H9 (cell line): Measurements from ENCODE around the gene TRPM3. TPM values are rescaled to one million over a fixed set of nuclear protein-coding genes. Genes with fewer than 3 reads are reported as not detected.

Experiments
- DNase-seq: peaks from one replicate; pipeline ENCODE4 v3.0.0-alpha.2; 2017
- H2AFZ ChIP-seq: one replicate; pipeline ENCODE4 v1.6.1; 2013; ENCODE audit warnings: mild to moderate bottlenecking, low read length, control low read depth, moderate library complexity
- H2AK5ac ChIP-seq: 2 replicates; pipeline ENCODE4 v1.6.1; 2013; ENCODE audit warnings: low read length, control low read depth, mixed read lengths; ENCODE audit not compliant: insufficient read length
- H2BK120ac ChIP-seq: one replicate; pipeline ENCODE4 v1.6.1; 2013; ENCODE audit warnings: low read depth, mild to moderate bottlenecking, low read length, control low read depth, inconsistent platforms; ENCODE audit not compliant: poor library complexity, severe bottlenecking
- H2BK12ac ChIP-seq: 2 replicates; pipeline ENCODE4 v1.6.1; 2013; ENCODE audit warnings: low read length, control low read depth, mixed read lengths, low read depth; ENCODE audit not compliant: insufficient read length
- H2BK15ac ChIP-seq: 2 replicates; pipeline ENCODE4 v1.6.1; 2013; ENCODE audit warnings: low read depth, low read length, control low read depth
- H2BK20ac ChIP-seq: one replicate; pipeline ENCODE4 v1.6.1; 2013; ENCODE audit warnings: low read depth, mild to moderate bottlenecking, low read length, control low read depth, inconsistent platforms; ENCODE audit not compliant: poor library complexity, severe bottlenecking
- H2BK5ac ChIP-seq: 2 replicates; pipeline ENCODE4 v1.6.1; 2013; ENCODE audit warnings: low read length, control low read depth, mixed read lengths; ENCODE audit not compliant: insufficient read length
- H3K14ac ChIP-seq: 2 replicates; pipeline ENCODE4 v1.6.1; 2013; ENCODE audit warnings: low read length, control low read depth; ENCODE audit not compliant: insufficient read depth
- H3K18ac ChIP-seq: 2 replicates; pipeline ENCODE4 v1.6.1; 2013; ENCODE audit warnings: low read depth, mild to moderate bottlenecking, mixed read lengths, low read length, control low read depth; ENCODE audit not compliant: insufficient read length
- H3K23ac ChIP-seq: 2 replicates; pipeline ENCODE4 v1.6.1; 2013; ENCODE audit warnings: low read length, control low read depth, mixed read lengths, low read depth; ENCODE audit not compliant: insufficient read length
- H3K23me2 ChIP-seq: 2 replicates; pipeline ENCODE4 v1.6.1; 2013; ENCODE audit warnings: low read depth, mild to moderate bottlenecking, mixed read lengths, low read length, control low read depth; ENCODE audit not compliant: insufficient read length, poor library complexity, severe bottlenecking
- H3K27ac ChIP-seq: 2 replicates; pipeline ENCODE4 v1.5.1; 2013; ENCODE audit warnings: low read length, control low read depth, mixed read lengths, low read depth; ENCODE audit not compliant: insufficient read length
- H3K27me3 ChIP-seq: 2 replicates; pipeline ENCODE4 v1.6.1; 2013; ENCODE audit warnings: low read length, control low read depth, inconsistent platforms; ENCODE audit not compliant: insufficient read depth
- H3K4ac ChIP-seq: 2 replicates; pipeline ENCODE4 v1.6.1; 2013; ENCODE audit warnings: low read depth, mild to moderate bottlenecking, control low read depth, inconsistent platforms, low read length, moderate library complexity
- H3K4me1 ChIP-seq: 2 replicates; pipeline ENCODE4 v1.6.1; 2013; ENCODE audit warnings: low read length, control low read depth, inconsistent platforms; ENCODE audit not compliant: insufficient read depth
- H3K4me2 ChIP-seq: 2 replicates; pipeline ENCODE4 v1.6.1; 2013; ENCODE audit warnings: low read length, control low read depth, mixed read lengths; ENCODE audit not compliant: insufficient read length, insufficient read depth
- H3K56ac ChIP-seq: 2 replicates; pipeline ENCODE4 v1.6.1; 2013; ENCODE audit warnings: low read depth, mild to moderate bottlenecking, mixed read lengths, low read length, control low read depth; ENCODE audit not compliant: insufficient read length
- H3K79me1 ChIP-seq: 2 replicates; pipeline ENCODE4 v1.6.1; 2013; ENCODE audit warnings: low read depth, mild to moderate bottlenecking, moderate library complexity, low read length, control low read depth, inconsistent platforms; ENCODE audit not compliant: insufficient read depth, poor library complexity, severe bottlenecking
- H3K79me2 ChIP-seq: 2 replicates; pipeline ENCODE4 v1.6.1; 2013; ENCODE audit warnings: low read length, control low read depth, inconsistent platforms; ENCODE audit not compliant: insufficient read depth
- H3K9ac ChIP-seq: 2 replicates; pipeline ENCODE4 v1.6.1; 2013; ENCODE audit warnings: low read length, control low read depth, mixed read lengths; ENCODE audit not compliant: insufficient read length; ENCODE audit errors: extremely low read depth
- H3K9me3 ChIP-seq: one replicate; pipeline ENCODE4 v1.6.1; 2013; ENCODE audit warnings: low read depth, low read length, inconsistent platforms; ENCODE audit not compliant: control insufficient read depth
- H3T11ph ChIP-seq: one replicate; pipeline ENCODE4 v1.6.1; 2013; ENCODE audit warnings: mild to moderate bottlenecking, low read length, control low read depth, inconsistent platforms
- H4K20me1 ChIP-seq: one replicate; pipeline ENCODE4 v1.6.1; 2013; ENCODE audit not compliant: control insufficient read depth, insufficient read length, insufficient read depth
- H4K5ac ChIP-seq: 2 replicates; pipeline ENCODE4 v1.6.1; 2013; ENCODE audit warnings: low read depth, mild to moderate bottlenecking, mixed read lengths, low read length, control low read depth; ENCODE audit not compliant: insufficient read length
- H4K8ac ChIP-seq: replicated peaks from 2 replicates; pipeline ENCODE4 v1.6.1; 2013; ENCODE audit warnings: low read length, control low read depth, mixed read lengths, low read depth; ENCODE audit not compliant: insufficient read length
- H4K91ac ChIP-seq: 2 replicates; pipeline ENCODE4 v1.6.1; 2013; ENCODE audit warnings: low read depth, mild to moderate bottlenecking, moderate library complexity, mixed read lengths, low read length, control low read depth; ENCODE audit not compliant: insufficient read length
- H3K27ac Mint-ChIP-seq, 3 experiments: 2 replicates in 2 of 3; 3 replicates in 1 of 3; pipeline ENCODE4 v1.8.0; 2020 to 2021; ENCODE audit warnings: mixed read lengths in 3 of 3, mild to moderate bottlenecking in 1 of 3, moderate library complexity in 1 of 3
- H3K27me3 Mint-ChIP-seq: 2 replicates; pipeline ENCODE4 v1.8.0; 2021; ENCODE audit warnings: low read depth, mild to moderate bottlenecking, moderate library complexity, mixed read lengths
- H3K36me3 Mint-ChIP-seq, 3 experiments: 2 replicates in 2 of 3; 3 replicates in 1 of 3; pipeline ENCODE4 v1.8.0; 2020 to 2021; ENCODE audit warnings: low read depth in 3 of 3, mixed read lengths in 3 of 3; ENCODE audit not compliant: insufficient read depth in 1 of 3
- H3K4me1 Mint-ChIP-seq, 2 experiments: 2 replicates each; pipeline ENCODE4 v1.8.0; 2020; ENCODE audit warnings: mixed read lengths in 2 of 2
- H3K4me3 Mint-ChIP-seq, 2 experiments: 2 replicates in 1 of 2; 3 replicates in 1 of 2; pipeline ENCODE4 v1.8.0; 2020 to 2021; ENCODE audit warnings: mild to moderate bottlenecking in 2 of 2, mixed read lengths in 2 of 2, moderate library complexity in 1 of 2
- H3K9me3 Mint-ChIP-seq, 2 experiments: 2 replicates in 1 of 2; 3 replicates in 1 of 2; pipeline ENCODE4 v1.8.0; 2020; ENCODE audit warnings: mild to moderate bottlenecking in 2 of 2, mixed read lengths in 2 of 2, moderate library complexity in 1 of 2
- WGBS: extraction: QIAGEN DNeasy Blood & Tissue Kit; methylation state at CpG from one replicate; pipeline ENCODE4 v1.1.7; 2013; ENCODE audit warnings: missing lambda C conversion rate, low lambda C conversion rate, mixed read lengths; ENCODE audit not compliant: insufficient read length; ENCODE audit errors: extremely low coverage; 5-methylcytosine and 5-hydroxymethylcytosine counted together
- total RNA-seq: library from RNA; stranded (reverse); gene quantifications from 2 replicates; pipeline ENCODE4 v1.2.1, GENCODE V29; 2021
- TF ChIP-seq, protein P1 (sequence below): fragments of 200-600 bp; sonication (generic); conservative IDR thresholded peaks from 3 replicates; pipeline ENCODE4 v1.8.0; 2021; ENCODE audit warnings: antibody characterized with exemption, mild to moderate bottlenecking

TRPM3 gene
- total RNA-seq, 1 experiment from 2014 or later: 10.3 TPM

GRCh38 chr9:70701163-70701562 is 420.3 kb downstream of the TRPM3 start:
- Histone ChIP-seq H3K56ac (no peak overlapping the region), H3K27ac (no peak overlapping the region), H3K14ac (no peak overlapping the region), H4K91ac (no peak overlapping the region), H2BK12ac (no peak overlapping the region), H3K9me3 (no peaks in the 10 kb centered on the region), H3K4me2 (no peak overlapping the region), H3K18ac (no peak overlapping the region), H2BK5ac (no peak overlapping the region), H3K23me2 (no peaks in the 10 kb centered on the region), H3T11ph (no peak overlapping the region), H3K23ac (no peak overlapping the region), H3K27me3 (no peaks in the 10 kb centered on the region), H3K79me2 (no peaks in the 10 kb centered on the region), H3K4me1 (no peaks in the 10 kb centered on the region), H4K8ac (no peak overlapping the region), H4K5ac (no peak overlapping the region), H2AK5ac (no peak overlapping the region), H3K79me1 (no peaks in the 10 kb centered on the region), H2AFZ (no peak overlapping the region), H4K20me1 (no peaks in the 10 kb centered on the region), H2BK20ac (no peak overlapping the region), H2BK15ac (no peak overlapping the region), H3K9ac (no peak overlapping the region), H3K4ac (no peak overlapping the region), H2BK120ac (no peak overlapping the region)
- H3K9me3 Mint-ChIP-seq: no peaks in the 10 kb centered on the region
- no peak overlapping the region for H3K4me3 Mint-ChIP-seq
- WGBS: no CpG with 5 or more reads among the region's 6 CpGs
- TF ChIP-seq, protein P1, sequence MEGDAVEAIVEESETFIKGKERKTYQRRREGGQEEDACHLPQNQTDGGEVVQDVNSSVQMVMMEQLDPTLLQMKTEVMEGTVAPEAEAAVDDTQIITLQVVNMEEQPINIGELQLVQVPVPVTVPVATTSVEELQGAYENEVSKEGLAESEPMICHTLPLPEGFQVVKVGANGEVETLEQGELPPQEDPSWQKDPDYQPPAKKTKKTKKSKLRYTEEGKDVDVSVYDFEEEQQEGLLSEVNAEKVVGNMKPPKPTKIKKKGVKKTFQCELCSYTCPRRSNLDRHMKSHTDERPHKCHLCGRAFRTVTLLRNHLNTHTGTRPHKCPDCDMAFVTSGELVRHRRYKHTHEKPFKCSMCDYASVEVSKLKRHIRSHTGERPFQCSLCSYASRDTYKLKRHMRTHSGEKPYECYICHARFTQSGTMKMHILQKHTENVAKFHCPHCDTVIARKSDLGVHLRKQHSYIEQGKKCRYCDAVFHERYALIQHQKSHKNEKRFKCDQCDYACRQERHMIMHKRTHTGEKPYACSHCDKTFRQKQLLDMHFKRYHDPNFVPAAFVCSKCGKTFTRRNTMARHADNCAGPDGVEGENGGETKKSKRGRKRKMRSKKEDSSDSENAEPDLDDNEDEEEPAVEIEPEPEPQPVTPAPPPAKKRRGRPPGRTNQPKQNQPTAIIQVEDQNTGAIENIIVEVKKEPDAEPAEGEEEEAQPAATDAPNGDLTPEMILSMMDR: no peak
- peaks cover 23 to 31% of the 10 kb centered on the region in 2 experiments for H3K4me1 Mint-ChIP-seq
- H3K27ac Mint-ChIP-seq: no peak overlapping the region; a peak in 1 of 7 replicates
- H3K27me3 Mint-ChIP-seq: no peaks in the 10 kb centered on the region
- no peak for DNase-seq
- no peaks in the 10 kb centered on the region for H3K36me3 Mint-ChIP-seq
